Measurements from ENCODE around the gene DNASE1. TPM values are rescaled to one million over a fixed set of nuclear protein-coding genes. Genes with fewer than 3 reads are reported as not detected.
"Not testable (repeated sequence)": the region's sequence is repeated elsewhere in the genome, so short reads cannot be mapped to it uniquely, and the experiment has no call there.

Gene DNASE1
- total RNA-seq, 1 donor from 2014 or later = 22.8 TPM

DNA sequence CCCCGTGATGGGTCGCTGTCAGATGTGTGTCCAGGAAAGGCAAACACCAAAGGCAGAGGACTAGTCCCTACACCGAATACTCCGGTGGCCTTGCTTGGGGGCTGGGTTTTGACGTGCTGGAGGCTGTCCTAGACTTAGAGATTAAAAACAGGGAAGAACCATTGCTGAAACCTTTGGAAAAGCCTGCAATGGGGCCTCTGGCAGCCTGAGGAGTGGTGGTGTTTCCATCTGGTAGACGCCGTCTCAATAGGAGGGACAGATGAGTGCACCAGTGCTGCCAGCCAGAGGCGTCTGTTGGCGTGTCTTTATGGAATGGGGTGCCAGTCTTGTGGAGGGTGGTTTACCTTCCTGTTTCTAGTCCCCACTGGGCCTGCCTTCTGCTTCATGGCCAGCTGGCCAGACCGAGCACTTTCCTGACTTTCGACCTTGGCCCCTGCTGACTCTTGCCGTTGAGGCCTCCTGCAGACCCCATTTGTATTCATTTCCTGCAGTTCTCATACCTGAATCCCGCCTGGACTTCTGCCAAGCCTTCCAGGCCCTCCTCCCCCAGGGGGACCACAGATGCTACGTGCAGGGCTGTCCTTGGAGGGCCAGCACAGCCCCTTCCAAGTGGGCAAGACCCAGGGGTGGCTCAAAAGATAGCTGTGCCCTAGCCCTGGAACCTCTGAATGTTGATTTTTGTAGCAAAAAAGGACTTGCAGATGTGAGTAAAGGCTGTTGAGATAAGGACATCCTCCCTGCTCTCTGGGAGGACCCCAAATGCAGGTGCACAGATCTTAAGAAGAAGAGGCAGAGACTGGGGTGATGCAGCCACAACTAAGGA, 1.9 kb upstream of the DNASE1 start:
- Mint-ChIP-seq H3K27me3 (ENCODE audit: insufficient read depth, low read depth) (peaks cover 7% of the 10 kb centered on the region), H3K4me1 (peaks cover 5% of the 10 kb centered on the region), H3K9me3 (no peaks in the 10 kb centered on the region), H3K36me3 (peaks cover 24% of the 10 kb centered on the region), H3K4me3 (peak overlapping the region; percentile 15), H3K27ac (no peak overlapping the region)
- TF ChIP-seq, protein P1, sequence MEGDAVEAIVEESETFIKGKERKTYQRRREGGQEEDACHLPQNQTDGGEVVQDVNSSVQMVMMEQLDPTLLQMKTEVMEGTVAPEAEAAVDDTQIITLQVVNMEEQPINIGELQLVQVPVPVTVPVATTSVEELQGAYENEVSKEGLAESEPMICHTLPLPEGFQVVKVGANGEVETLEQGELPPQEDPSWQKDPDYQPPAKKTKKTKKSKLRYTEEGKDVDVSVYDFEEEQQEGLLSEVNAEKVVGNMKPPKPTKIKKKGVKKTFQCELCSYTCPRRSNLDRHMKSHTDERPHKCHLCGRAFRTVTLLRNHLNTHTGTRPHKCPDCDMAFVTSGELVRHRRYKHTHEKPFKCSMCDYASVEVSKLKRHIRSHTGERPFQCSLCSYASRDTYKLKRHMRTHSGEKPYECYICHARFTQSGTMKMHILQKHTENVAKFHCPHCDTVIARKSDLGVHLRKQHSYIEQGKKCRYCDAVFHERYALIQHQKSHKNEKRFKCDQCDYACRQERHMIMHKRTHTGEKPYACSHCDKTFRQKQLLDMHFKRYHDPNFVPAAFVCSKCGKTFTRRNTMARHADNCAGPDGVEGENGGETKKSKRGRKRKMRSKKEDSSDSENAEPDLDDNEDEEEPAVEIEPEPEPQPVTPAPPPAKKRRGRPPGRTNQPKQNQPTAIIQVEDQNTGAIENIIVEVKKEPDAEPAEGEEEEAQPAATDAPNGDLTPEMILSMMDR (IDR thresholded peaks at IDR 0.05) = no peak
- no peak for TF ChIP-seq EZH2 (IDR thresholded peaks at IDR 0.05)
- TF ChIP-seq EZH2phosphoT487 (IDR thresholded peaks at IDR 0.05) = no peak
- Histone ChIP-seq H2AFZ (replicated peaks) (no peak overlapping the region), H4K20me1 (ENCODE audit: low read depth) (peaks cover 20% of the 10 kb centered on the region), H3F3A (ENCODE audit: low read depth) (peaks cover 4% of the 10 kb centered on the region), H3K79me2 (ENCODE audit: low read depth) (no peaks in the 10 kb centered on the region), H3K4me3 (no peak overlapping the region), H3K27ac (no peak overlapping the region), H3K4me2 (no peak overlapping the region), H3K4me1 (no peaks in the 10 kb centered on the region), H3K27me3 (no peaks in the 10 kb centered on the region), H3K9ac (no peak overlapping the region), H3K9me3 (ENCODE audit: low read depth) (no peaks in the 10 kb centered on the region), H3K36me3 (no peaks in the 10 kb centered on the region)
- DNase-seq (ENCODE audit: low spot score) = no peak

DNA sequence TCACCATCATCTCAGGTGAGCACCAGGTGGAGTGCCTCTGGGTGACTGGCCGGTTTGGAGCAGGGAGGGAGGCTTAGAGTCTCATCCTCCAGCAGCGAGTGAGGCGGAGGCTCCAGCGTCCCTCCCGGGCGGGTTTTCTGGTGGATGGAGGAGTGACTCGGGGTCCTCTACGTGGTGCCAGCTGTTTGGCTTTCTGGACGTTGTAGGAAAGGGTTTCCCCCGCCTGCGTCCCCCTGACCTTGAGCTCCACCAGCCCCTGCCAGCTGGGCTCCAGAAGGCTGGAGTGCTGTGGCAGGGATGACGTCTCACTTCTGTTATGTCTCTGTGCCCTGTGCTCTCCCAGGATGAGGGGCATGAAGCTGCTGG, 522 bp downstream of the DNASE1 start:
- no peaks in the 10 kb centered on the region for H3K79me2 ChIP-seq (ENCODE audit: low read depth)
- no peak overlapping the region for H3K4me3 ChIP-seq
- peaks cover 5% of the 10 kb centered on the region for H3K4me1 Mint-ChIP-seq
- H3K27me3 Mint-ChIP-seq (ENCODE audit: insufficient read depth, low read depth) = peaks cover 8% of the 10 kb centered on the region
- peaks cover 20% of the 10 kb centered on the region for H4K20me1 ChIP-seq (ENCODE audit: low read depth)
- H3K27ac Mint-ChIP-seq = no peak overlapping the region
- TF ChIP-seq EZH2phosphoT487 (IDR thresholded peaks at IDR 0.05) (no peak), EZH2 (IDR thresholded peaks at IDR 0.05) (no peak)
- TF ChIP-seq, protein P1 (IDR thresholded peaks at IDR 0.05) = no peak
- H3K9me3 Mint-ChIP-seq = no peaks in the 10 kb centered on the region
- H3F3A ChIP-seq (ENCODE audit: low read depth) = peaks cover 4% of the 10 kb centered on the region
- H3K4me1 ChIP-seq = no peaks in the 10 kb centered on the region
- H3K9ac ChIP-seq = no peak overlapping the region
- no peaks in the 10 kb centered on the region for H3K27me3 ChIP-seq
- DNase-seq (ENCODE audit: low spot score) = no peak
- H3K4me2 ChIP-seq = no peak overlapping the region
- peaks cover 23% of the 10 kb centered on the region for H3K36me3 Mint-ChIP-seq
- no peak overlapping the region for H3K27ac ChIP-seq
- no peak overlapping the region for H2AFZ ChIP-seq (replicated peaks)
- H3K36me3 ChIP-seq = no peaks in the 10 kb centered on the region
- no peak overlapping the region for H3K4me3 Mint-ChIP-seq
- H3K9me3 ChIP-seq (ENCODE audit: low read depth) = no peaks in the 10 kb centered on the region

DNA sequence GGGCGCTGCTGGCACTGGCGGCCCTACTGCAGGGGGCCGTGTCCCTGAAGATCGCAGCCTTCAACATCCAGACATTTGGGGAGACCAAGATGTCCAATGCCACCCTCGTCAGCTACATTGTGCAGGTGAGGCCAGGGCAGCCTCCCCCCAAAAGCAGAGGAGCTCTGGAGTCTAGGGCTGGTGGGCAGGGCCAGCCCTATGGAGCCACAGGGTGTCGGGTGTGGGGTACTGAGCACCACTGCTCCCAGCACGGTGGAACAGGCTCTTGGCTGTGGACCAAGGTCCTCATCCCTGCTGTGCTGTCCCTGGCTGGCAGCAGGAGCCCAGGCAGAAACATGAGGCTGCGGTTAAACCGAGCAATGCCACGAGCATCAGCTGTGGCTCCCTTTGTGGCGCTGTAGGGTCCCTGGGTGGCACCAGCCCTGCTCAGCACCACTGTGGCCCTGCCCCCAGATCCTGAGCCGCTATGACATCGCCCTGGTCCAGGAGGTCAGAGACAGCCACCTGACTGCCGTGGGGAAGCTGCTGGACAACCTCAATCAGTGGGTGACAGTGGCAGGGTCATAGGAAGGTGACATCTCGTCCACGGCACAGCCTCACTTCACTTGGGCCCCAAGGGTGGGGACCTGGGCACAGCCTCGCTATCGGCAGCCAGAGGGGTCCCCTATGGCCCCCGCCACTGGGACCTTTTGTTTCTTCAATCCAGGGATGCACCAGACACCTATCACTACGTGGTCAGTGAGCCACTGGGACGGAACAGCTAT, 1.1 kb downstream of the DNASE1 start:
- no peaks in the 10 kb centered on the region for H3K79me2 ChIP-seq (ENCODE audit: low read depth)
- H3K36me3 Mint-ChIP-seq = peaks cover 17% of the 10 kb centered on the region
- no peaks in the 10 kb centered on the region for H3K27me3 ChIP-seq
- H2AFZ ChIP-seq (replicated peaks) = no peak overlapping the region
- H3K36me3 ChIP-seq = no peaks in the 10 kb centered on the region
- no peaks in the 10 kb centered on the region for H3K4me1 ChIP-seq
- H3K4me1 Mint-ChIP-seq = peaks cover 5% of the 10 kb centered on the region
- H3K27me3 Mint-ChIP-seq (ENCODE audit: insufficient read depth, low read depth) = peaks cover 8% of the 10 kb centered on the region
- H3K9ac ChIP-seq = no peak overlapping the region
- no peak overlapping the region for H3K4me3 Mint-ChIP-seq
- H3K4me2 ChIP-seq = no peak overlapping the region
- no peak overlapping the region for H3K4me3 ChIP-seq
- H3K9me3 ChIP-seq (ENCODE audit: low read depth) = no peaks in the 10 kb centered on the region
- H3K9me3 Mint-ChIP-seq = no peaks in the 10 kb centered on the region
- TF ChIP-seq, protein P1 (IDR thresholded peaks at IDR 0.05) = no peak
- no peak for TF ChIP-seq EZH2 (IDR thresholded peaks at IDR 0.05)
- no peak for TF ChIP-seq EZH2phosphoT487 (IDR thresholded peaks at IDR 0.05)
- peaks cover 4% of the 10 kb centered on the region for H3F3A ChIP-seq (ENCODE audit: low read depth)
- H3K27ac Mint-ChIP-seq = no peak overlapping the region
- H4K20me1 ChIP-seq (ENCODE audit: low read depth) = peaks cover 20% of the 10 kb centered on the region
- no peak for DNase-seq (ENCODE audit: low spot score)
- no peak overlapping the region for H3K27ac ChIP-seq

DNA sequence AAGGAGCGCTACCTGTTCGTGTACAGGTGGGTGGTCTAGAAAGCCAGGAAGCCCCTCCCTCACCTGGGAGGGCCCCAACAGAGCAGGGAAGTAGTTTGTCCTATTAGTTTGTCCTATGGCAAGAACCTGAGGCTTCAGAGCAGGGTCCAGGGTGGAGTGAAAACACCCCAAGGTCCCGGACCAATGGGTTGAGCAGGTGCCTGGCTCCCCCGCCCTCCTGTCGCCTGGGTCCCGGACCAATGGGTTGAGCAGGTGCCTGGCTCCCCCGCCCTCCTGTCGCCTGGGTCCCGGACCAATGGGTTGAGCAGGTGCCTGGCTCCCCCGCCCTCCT, 1.6 kb downstream of the DNASE1 start:
- H3K9me3 Mint-ChIP-seq; H2AFZ ChIP-seq (replicated peaks); H3K4me3 Mint-ChIP-seq; H3F3A ChIP-seq (ENCODE audit: low read depth); H3K27me3 ChIP-seq; H3K4me3 ChIP-seq; H3K9me3 ChIP-seq (ENCODE audit: low read depth); H3K4me1 ChIP-seq; H3K4me1 Mint-ChIP-seq; H3K27ac ChIP-seq; H3K36me3 ChIP-seq; H3K9ac ChIP-seq; H3K4me2 ChIP-seq; H3K79me2 ChIP-seq (ENCODE audit: low read depth); H3K27me3 Mint-ChIP-seq (ENCODE audit: insufficient read depth, low read depth); DNase-seq (ENCODE audit: low spot score); H3K27ac Mint-ChIP-seq: not testable (repeated sequence)
- peaks cover 19% of the 10 kb centered on the region for H3K36me3 Mint-ChIP-seq
- peaks cover 20% of the 10 kb centered on the region for H4K20me1 ChIP-seq (ENCODE audit: low read depth)

All from neural progenitor cell (in vitro differentiated cells).